HG02852 (cell line): Measurements from ENCODE around the gene CTTN.
"Not testable (repeated sequence)": the region's sequence is repeated elsewhere in the genome, so short reads cannot be mapped to it uniquely, and the experiment has no call there.

Source experiments
- ATAC-seq: cut with Tn5 transposase; IDR thresholded peaks from one replicate; pipeline ENCODE4 v1.9.1; 2021; ENCODE audit warnings: mild to moderate bottlenecking, moderate library complexity; ENCODE audit not compliant: unreplicated experiment

CTTN gene

DNA sequence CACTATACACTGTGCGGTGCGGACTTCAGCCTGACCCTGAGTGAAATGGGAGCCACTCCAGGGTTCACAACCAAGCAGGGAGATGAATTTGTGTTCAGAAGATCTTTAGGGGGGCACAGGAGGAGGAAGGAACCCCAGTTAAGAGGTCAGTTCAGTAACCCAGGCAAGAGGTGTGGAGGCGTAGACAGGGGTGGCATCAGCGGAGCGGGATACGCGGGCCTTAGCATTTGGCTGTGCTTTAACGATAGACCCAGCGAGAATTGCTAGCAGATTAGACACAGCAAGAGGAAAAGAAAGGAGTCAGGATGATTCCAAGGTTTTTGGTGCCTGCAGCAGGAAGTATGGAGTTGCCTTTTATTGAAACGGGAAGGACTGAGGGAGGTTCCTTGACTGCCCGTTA, 46.8 kb downstream of the CTTN start:
- no peak for ATAC-seq

DNA sequence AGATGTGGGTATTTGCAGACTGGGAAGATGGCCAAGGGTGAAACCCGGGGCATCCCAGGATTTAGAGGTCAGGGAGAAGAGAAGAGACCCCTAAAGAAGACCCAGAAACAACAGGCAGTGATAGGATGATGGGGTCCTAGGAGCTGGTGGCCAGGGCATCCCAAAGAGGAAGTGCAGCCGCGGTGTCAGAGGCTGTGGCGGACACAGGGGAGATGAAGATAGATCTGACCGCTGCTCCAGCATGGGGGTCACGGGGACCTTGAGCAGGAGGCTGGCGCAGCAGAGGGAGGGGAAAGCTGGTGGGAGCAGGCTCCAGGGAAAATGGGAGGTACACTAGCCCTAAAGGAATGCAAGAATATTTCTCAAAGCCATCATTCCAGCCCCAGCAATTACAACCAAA, 47.3 kb downstream of the CTTN start:
- ATAC-seq = no peak

DNA sequence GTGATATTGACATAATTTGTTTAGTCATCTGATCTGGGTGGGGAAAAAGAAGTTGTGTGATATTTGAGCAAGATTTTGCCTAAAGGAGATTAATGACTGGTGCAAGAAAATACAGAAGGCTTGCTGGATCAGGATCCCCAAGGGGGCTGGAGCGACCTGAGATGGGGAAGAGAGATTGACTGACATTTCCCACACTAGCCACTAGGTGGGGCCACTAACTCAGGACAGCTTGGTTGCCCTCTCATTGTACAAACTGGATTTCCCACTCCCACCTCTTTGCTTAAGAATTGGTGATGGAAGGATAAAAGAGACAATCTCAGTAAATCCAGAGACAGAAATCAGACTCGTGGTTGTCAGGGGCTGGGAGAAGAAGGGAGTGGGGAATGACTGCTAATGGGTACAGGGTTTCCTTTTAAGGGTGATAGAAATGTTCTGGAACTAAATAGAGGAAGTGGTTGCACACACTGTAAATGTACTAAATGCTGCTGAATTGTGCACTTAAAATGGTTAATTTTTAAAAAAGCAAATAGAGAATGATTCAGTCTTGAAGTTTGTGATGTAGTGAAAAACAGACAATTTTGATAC, 50.7 kb downstream of the CTTN start:
- ATAC-seq = no peak

DNA sequence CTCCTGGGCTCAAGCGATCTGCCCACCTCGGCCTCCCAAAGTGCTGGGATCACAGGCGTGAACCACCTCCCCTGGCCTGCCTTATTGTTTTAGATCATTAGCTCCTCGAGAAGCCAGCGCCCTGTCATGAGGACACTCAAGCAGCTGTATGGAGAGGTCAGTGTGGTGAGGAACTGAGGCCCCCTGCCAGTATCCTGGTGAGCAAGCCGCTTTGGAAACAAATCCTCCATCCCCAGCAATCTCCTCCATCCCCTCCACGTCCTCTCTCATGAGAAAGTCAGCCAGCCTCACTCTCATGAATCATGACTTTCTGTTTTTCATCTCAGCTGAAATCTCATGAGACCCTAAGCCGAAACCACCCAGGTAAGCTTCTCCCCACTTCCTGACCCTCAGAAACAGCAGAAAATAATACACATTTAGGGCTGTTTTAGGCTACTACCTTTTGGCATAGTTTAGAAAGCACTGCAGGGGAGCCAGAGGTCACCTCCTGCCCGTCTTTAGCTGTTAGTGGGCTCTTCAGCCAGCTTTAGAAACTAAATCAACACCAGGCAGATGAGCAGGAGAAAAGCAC, 56.0 kb downstream of the CTTN start:
- no peak for ATAC-seq

DNA sequence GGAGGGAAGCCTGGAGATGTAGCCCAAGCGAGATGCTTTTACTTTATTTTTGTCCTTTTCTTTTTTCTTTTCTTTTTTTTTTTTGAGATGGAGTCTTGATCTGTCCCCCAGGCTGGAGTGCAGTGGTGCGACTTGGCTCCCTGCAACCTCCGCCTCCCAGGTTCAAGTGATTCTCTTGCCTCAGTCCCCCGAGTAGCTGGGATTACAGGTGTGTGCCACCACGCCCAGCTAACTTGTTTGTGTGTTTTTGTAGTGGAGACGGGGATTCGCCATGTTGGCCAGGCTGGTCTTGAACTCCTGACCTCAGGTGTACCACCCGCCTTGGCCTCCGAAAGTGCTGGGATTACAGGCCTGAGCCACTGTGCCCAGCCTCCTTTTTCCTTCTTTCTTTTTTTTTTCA, 56.5 kb downstream of the CTTN start:
- not testable (repeated sequence) for ATAC-seq

DNA sequence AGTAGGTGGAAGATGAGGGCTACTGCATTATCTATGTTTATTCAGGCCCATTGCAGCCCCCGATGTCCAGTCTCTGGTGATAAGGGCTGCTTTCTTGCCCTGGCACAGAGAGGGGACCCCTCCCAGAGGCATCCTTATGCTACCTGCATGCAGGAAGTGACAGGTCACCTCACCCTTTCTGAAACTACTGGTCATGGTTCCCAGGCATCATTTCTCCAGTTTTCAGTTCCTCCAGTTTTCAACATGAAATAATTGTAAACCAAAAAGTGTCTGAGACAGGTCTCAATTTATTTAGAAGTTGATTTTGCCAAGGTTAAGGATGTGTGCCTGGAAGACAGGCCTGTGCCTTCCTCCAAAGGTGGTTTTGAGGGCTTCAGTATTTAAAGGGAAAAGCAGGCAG, 57.0 kb downstream of the CTTN start:
- ATAC-seq = no peak

DNA sequence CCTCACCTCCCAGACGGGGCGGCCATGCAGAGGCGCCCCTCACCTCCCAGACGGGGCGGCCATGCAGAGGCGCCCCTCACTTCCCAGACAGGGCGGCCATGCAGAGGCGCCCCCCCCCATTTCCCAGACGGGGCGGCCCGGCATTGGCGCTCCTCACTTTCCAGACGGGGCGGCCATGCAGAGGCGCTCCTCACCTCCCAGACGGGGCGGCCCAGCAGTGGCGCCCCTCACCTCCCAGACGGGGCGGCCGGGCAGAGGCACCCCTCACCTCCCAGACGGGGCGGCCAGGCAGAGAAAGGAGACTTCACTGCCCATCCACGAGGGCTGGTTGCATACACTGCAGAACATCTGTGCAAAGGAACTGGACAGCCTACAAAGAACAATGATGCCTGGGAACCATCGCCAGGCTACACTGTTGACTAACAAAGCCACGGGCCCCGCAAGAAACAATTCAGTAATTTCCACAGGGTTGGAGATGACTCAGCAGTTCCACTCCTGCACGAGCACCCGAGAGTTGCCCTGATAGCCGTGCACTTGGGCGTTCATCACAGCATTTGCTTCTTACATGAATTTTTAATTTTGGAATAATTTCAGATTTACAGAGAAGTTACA, 58.7 kb downstream of the CTTN start:
- ATAC-seq = no peak

DNA sequence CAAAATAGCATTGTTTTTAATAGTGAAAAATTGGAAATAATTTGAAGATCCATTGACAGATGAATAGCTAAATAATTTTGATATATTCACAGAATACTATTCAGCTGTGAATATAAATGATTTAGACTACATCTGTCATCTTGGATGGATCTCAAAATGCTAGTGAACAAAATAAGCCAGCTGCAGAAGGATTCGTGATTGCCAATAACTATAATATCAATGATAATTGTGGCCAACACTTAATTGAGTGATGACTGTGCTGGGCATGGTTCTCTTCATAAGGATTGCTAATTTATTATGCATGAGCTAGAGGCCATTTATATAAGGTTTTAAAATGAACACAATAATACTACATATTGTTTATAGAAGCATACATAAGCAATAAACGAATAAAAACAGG, 60.4 kb downstream of the CTTN start:
- ATAC-seq = no peak

DNA sequence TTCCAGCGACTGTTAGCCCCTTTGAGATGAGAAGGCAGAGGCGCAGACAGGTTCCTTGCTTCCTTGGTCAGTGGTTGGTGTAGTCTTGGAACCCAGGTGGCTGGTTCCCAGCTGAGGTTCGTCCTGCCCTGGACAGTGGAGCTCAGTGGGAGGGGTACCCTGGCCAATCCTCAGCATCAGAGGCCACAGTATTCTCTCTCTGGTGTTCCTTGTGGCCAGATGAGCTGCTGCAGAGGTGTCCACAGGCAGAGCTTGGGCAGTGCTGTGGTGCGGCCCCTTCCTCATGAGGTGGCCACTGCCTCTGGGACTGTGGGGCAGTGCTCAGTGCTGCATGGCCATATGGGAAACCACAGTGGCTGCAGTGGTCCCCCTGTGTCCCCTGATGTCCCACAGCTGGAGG, 61.8 kb downstream of the CTTN start:
- no peak for ATAC-seq

DNA sequence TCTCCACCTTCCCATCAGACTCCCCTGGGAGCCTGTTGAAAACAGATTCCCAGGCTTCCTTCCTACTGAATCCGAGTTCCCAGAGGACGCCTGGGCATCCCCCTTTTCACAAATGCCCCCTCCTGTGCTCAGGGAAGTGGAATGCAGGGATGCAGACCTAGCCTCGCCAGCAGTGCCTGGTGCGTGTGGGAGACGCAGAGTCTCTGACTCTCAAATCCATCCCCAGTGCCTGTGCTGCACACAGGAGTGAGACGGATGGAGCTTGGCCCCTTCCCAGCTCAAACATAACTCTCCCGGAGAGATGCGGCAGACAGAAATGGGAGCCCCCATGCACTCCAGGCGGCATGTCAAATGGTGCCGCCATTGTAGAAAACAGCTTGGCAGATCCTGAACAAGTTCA, 62.6 kb downstream of the CTTN start:
- no peak for ATAC-seq

DNA sequence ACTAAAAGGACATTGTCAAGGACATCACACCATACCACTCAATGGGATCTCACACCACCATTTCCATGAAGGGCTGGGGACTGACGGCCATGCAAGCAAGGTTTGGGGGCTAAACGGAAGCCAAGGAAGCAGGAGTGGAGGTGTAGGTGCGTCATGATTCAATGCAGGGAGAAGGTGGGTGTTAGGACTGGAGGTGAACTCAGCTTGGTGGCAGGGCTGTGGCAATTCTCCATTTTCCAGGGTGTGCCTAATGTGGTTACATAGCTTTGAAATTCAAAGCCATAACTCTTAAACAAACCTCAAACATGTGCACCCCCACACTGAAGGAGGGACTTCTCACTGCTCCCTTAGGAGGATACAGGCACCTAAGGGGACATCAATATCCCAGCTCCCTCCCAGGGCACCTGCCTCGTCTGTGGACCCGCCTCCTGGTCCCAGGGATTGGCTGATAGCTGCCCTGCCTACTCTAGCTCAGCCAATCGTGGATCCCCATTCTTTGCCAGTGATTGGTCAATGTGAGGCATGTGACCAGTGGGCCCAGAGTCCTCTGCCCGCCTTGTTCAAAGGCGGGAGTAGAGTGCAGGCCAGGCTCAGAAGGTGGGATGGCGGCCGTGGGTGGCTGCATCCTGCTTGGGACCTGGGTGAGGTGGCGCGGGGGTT, 64.6 kb downstream of the CTTN start:
- no peak for ATAC-seq

DNA sequence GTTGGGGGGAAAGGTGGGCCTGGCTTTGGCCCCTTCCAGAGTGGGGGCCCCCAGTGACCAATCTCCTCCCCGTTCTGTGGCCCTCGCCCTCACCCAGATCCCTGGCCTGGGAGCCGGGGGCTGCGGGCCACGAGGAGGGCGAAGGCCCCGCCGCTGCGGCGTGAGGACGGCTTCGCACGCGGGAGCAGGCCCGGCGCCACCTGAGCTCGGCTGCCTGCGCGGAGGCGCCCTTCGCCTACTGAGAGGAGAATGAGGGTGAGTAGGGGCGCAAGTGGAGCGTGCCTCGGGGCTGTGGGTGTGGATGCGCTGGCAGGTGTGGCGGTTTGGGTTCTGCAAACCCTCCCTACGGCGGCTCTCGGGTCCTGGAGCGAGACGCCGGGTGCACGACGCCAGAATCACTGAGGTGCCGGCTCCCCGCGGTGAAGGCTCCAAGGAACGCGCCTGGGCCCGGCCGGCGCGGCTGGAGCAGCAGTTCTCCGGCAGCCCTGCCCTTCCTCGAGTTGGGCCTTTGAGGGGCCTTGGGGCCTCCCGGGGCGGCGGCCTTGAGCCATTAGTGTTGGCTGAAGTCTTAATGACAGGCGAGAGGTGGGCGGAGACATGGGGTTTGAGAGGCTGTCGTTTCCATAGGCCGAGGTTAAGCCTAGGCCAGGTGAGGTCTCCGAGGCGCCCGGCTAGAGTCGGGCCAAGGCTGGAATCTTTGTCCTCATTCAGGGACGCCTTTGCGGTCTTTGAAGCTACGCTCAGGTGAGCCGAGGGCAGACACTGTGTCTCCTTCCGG, 65.3 kb downstream of the CTTN start:
- no peak for ATAC-seq

DNA sequence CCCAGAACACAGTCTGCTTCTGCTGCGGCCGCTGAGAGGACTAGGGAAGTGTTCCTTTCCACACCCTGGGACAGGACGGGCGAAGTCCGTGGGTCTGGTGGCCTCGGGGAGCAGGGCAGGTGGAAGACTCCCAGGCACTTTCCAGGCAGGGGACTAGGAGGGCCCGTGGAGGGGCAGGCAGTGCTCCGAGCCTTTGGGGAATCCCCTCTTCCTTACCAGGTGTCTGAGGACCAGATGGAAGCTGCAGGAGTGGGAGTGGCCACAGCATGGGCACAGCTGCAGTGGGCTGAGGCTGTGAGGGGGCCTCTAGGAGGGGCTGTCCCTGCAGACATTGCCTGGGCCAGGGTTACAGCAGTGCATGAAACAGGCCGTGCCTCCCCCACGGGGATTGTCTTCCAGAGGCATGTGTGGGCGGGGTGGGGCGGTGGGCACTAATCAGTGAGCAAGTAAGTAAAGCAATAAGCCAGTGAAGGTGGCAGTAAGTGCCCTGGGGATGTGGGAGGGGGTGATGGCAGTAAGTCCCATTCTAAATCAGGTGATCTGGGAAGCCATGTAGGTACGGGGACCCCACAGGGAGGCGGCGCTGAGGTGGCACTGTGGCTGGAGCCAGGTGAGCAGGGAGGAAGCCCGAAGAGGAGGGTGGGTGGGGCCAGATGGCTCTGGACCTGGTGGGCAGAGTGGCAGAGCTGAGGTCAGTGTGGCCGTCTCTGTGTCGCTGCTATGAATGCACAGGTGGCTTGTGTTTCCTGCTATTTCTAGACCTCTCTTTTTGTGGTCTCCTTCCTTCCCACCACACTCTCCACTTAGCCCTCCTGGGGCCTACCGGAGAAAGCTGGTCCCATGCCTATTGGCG, 66.4 kb downstream of the CTTN start:
- ATAC-seq = no peak

DNA sequence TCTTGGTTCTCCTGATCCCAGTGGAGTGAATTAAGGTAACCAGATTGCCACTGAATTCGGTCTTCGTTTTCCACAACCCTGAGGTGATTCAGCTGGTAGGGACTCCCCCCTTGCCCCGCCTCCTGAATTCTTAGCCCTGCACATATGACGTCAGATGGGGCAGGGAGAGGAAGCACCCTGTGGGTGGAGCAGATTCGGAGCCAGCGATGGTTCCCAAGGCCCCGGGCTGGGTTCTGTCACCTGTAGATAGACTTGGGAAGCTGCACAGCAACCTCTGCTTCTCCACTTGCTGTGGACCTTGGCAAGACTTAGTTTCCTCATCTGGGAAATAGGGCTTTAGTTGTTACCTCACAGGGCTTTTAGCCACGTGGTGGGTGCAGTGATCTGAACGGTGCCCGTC, 67.8 kb downstream of the CTTN start:
- no peak for ATAC-seq

DNA sequence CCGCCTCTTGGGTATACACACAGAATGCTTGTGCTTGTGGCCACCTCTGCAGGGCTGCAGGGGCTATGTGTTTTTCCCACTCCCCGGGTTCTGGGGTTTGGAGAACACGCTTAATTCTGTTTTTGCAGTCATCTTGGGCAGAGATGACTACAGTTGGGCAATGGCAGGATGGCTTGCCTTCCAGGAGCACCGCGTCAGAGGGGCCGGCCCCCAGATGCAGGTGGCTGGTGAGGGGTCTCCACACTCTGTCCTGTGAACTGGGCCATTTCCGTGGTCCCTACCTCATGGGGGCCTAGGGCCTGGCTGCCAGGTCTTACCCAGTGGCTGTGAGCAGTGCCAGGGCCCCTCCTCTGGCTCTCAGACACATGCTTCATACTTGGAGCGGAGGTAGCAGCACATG, 68.3 kb downstream of the CTTN start:
- ATAC-seq = no peak

DNA sequence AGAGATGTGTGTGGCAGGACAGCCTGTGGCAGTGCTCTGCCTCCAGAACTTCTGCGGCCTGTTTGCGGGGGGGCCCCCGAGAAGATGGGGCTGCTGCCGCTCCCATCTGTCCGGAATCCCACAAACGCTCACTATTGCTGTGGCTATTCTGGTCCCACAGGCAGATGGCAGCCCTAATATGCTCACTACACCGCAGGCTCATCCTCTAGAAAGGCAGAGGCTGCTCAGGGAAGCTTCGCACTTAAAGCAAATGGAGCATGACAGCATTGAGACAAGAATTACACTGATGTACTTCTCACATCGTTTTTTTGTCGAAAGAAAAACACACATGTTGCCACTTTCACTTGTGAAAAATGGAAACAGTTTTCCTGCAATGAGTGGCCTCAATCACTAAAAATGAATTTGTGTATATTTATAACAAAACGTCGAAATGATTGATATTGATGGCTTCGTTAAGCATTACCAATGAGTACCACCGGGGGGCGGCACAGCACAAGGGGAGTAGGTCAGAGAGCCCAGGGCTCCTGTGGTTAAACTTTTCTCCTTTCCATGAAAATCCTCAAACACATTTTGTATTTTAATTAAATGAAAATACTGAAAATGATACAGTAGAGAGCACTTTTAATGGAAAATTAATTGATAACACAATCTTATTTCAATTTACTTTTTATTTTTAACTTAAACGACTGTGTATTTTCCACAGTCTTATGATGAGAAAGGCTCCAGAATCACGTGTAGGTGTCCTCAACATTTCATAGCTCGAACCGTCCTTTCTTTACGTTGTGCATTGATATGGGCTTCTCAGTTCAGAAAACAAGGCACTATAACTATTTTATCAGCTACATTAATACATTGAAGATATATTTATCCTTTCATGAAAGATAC, 69.1 kb downstream of the CTTN start:
- ATAC-seq = no peak

DNA sequence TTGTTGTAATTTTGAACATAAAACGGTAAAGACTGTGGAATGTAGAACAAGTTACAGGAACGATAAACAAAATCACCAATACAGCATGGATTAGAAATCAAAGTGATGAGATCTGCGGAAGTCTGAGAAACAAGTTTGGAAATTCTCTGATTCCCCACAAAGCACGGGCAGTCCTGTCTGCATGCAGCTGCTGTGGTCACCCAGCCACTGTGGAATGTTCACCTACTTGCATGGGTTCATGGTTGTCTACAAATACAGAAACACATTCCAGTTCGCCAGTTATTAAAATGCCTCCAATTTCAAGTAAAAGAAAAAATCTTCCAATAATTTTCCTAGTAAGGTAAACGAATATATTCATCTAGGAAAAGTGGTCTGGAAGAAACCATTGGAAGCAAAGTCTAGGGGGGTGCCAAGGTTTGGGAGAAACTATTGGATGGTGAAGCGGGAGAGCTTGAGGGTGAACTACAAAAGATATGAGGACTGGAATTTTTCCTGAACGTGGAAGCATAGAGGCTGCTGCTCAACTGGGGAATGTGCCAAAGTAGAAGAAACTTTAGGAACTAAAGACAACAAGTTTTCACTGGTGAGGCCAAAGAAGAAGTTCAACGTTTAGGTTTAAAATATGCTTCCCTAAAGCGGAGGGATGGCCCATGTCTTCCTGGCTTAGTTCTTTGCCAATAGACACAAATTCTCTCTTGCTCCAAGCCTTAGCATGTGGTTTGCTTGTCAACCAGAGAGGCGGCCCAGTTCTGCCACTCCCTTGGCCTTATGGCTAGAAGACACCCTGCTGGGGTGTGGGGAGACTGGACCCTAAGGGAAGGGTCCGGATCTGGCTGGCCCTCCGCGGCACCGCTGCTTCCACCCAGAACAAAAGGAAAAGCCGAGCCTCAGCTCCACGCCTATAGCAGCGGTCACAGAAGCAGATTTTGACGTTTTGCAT, 70.2 kb downstream of the CTTN start:
- ATAC-seq = no peak

DNA sequence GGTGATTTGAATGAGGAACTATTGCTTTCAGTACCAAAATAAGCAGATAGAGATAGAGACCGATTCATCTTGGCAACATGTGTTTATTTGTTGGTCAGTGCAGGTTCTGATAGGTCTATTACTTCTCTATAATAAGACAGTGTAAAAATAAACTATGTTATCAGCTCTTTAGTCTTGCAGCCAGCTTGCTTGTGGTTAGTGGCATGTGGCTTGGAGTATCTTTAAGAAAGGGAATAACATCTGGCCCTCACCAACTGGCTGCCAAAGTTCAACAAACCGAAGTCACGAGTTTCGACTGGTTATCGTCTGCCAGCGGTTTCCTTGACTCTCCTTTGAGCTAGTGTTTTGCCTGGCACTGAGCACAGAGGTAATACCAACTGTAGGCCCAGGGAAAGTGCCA, 71.8 kb downstream of the CTTN start:
- ATAC-seq = no peak

DNA sequence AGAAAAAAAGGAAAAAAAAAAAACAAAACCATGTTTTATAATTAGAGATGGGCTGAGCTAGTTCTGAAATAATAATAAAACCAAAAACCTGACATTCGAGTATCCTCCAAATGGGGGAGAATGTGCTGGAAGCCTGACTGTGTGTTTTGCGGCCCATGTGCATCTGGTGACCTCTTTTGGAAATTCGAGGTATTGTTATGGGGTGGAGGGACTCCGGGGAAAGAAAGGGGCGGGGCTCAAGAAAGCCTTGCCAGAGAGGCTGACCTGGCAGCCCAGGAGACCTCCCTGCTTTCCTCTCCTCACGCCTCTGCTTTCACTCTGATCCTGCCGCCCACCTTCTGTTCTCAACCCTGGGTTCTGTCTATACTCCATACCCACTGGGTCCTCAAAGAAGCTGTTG, 72.9 kb downstream of the CTTN start:
- no peak for ATAC-seq
